ENCODE results near the gene DYRK3. TPM values are rescaled to one million over a fixed set of nuclear protein-coding genes. Genes with fewer than 3 reads are reported as not detected.

The DYRK3 gene
- total RNA-seq, 1 donor from 2014 or later = 22.7 TPM

DNA sequence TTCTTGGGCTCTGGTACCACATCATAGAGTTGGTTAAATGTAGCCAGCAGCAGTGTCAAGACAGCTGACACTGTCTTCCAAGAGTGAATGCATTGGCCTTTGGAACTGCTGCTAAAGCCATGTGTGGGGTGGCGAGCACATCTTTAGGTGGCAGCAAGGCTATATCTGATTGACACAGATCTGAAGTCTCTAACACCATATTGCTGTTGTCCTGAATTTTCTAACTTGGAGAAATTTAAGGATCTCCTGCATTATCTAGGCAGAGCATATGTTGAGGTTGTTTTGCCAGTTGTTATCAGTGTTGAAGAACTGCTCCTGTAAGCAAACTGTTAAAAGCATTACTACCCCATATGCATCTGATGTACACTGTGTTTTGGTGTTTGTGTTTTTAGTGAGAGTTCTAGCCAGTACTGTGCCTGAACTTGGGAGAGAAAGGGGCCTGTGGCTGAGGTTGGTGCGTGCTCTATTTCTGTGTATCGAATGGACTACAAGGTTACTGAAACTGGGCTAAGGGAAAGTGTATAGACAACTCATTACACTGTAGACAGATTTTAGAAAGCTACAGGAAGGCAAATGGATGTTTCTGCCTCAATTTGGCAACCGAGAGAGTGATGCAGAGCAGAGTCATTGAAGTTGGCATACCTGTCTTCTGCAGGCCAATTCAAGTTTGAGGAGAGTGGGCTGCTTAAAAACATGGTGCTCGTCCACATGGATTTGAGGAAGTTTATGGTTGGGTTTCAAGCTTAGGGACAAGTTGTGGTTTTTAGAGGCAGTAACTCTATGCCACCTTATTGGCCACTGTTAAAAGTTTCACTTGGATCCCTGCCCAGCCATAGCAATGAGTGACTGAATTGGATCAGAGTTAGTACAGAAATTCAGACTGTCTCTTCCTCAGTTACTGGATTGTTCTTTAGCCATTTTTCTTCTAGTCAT lies 16.9 kb downstream of the DYRK3 start:
- peaks cover 5% of the 10 kb centered on the region for H3F3A ChIP-seq (ENCODE audit: low read depth)
- H3K9ac ChIP-seq = no peak overlapping the region
- H3K4me3 Mint-ChIP-seq = no peak overlapping the region
- no peak overlapping the region for H3K27ac ChIP-seq
- H3K4me1 ChIP-seq = peaks cover 7% of the 10 kb centered on the region
- H3K9me3 ChIP-seq (ENCODE audit: low read depth) = no peaks in the 10 kb centered on the region
- H3K4me3 ChIP-seq = no peak overlapping the region
- TF ChIP-seq EZH2 (IDR thresholded peaks at IDR 0.05) (no peak), EZH2phosphoT487 (IDR thresholded peaks at IDR 0.05) (no peak)
- TF ChIP-seq, protein P1, sequence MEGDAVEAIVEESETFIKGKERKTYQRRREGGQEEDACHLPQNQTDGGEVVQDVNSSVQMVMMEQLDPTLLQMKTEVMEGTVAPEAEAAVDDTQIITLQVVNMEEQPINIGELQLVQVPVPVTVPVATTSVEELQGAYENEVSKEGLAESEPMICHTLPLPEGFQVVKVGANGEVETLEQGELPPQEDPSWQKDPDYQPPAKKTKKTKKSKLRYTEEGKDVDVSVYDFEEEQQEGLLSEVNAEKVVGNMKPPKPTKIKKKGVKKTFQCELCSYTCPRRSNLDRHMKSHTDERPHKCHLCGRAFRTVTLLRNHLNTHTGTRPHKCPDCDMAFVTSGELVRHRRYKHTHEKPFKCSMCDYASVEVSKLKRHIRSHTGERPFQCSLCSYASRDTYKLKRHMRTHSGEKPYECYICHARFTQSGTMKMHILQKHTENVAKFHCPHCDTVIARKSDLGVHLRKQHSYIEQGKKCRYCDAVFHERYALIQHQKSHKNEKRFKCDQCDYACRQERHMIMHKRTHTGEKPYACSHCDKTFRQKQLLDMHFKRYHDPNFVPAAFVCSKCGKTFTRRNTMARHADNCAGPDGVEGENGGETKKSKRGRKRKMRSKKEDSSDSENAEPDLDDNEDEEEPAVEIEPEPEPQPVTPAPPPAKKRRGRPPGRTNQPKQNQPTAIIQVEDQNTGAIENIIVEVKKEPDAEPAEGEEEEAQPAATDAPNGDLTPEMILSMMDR (IDR thresholded peaks at IDR 0.05) = no peak
- H3K27me3 Mint-ChIP-seq (ENCODE audit: insufficient read depth, low read depth) = no peaks in the 10 kb centered on the region
- H3K36me3 Mint-ChIP-seq = peaks cover 24% of the 10 kb centered on the region
- H2AFZ ChIP-seq (replicated peaks) = no peak overlapping the region
- H3K4me2 ChIP-seq = no peak overlapping the region
- H3K36me3 ChIP-seq = no peaks in the 10 kb centered on the region
- no peaks in the 10 kb centered on the region for H3K79me2 ChIP-seq (ENCODE audit: low read depth)
- no peaks in the 10 kb centered on the region for H3K9me3 Mint-ChIP-seq
- H4K20me1 ChIP-seq (ENCODE audit: low read depth) = no peaks in the 10 kb centered on the region
- H3K27me3 ChIP-seq = peaks cover 6% of the 10 kb centered on the region
- no peaks in the 10 kb centered on the region for H3K4me1 Mint-ChIP-seq
- no peak overlapping the region for H3K27ac Mint-ChIP-seq
- DNase-seq (ENCODE audit: low spot score) = no peak

DNA sequence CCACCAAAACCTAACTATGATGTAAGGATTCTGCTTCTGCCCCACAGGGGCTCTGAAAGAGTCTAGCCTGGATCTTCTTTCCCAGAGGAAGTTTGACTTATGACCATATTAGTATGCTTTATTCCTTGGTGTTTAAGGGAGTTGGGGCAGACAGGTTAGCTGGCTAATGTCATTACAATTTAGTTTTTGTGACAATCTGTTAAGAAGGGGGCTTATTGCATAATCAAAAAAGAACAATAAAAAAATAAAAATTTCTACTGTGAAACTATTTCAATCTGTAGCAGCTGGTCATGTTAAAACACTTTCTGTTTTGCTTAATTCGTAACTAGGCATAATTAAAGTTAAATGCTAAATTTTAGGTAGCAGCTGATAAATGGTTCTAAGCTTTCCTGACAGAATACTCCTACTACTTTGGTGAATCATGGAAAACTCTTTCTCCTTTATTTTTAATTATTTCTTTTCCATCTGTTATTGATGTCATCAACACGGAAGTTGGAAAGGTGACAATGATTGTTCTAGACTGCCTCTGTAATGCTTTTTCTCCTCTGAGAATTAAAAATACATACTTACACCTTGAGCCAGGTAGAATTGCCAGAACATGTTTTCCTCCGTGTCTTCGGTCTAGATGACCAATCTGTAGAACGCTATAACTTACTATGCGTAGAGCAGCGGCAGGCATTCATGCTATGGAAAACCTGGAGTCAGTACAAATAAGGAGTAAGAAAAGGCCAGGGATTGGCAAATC lies 18.6 kb downstream of the DYRK3 start:
- H3K4me3 Mint-ChIP-seq = no peak overlapping the region
- peaks cover 5% of the 10 kb centered on the region for H3F3A ChIP-seq (ENCODE audit: low read depth)
- H2AFZ ChIP-seq (replicated peaks) = no peak overlapping the region
- peaks cover 18% of the 10 kb centered on the region for H3K4me1 ChIP-seq
- no peak overlapping the region for H3K27ac ChIP-seq
- H3K27me3 ChIP-seq = peaks cover 16% of the 10 kb centered on the region
- no peaks in the 10 kb centered on the region for H3K9me3 Mint-ChIP-seq
- H3K9ac ChIP-seq = no peak overlapping the region
- H3K4me1 Mint-ChIP-seq = peaks cover 6% of the 10 kb centered on the region
- no peaks in the 10 kb centered on the region for H3K36me3 ChIP-seq
- no peaks in the 10 kb centered on the region for H3K9me3 ChIP-seq (ENCODE audit: low read depth)
- no peak overlapping the region for H3K4me3 ChIP-seq
- H3K4me2 ChIP-seq = no peak overlapping the region
- H4K20me1 ChIP-seq (ENCODE audit: low read depth) = no peaks in the 10 kb centered on the region
- H3K36me3 Mint-ChIP-seq = peaks cover 16% of the 10 kb centered on the region
- no peak overlapping the region for H3K27ac Mint-ChIP-seq
- DNase-seq (ENCODE audit: low spot score) = no peak
- H3K27me3 Mint-ChIP-seq (ENCODE audit: insufficient read depth, low read depth) = no peaks in the 10 kb centered on the region
- no peaks in the 10 kb centered on the region for H3K79me2 ChIP-seq (ENCODE audit: low read depth)
- TF ChIP-seq EZH2 (IDR thresholded peaks at IDR 0.05) = no peak
- no peak for TF ChIP-seq EZH2phosphoT487 (IDR thresholded peaks at IDR 0.05)
- TF ChIP-seq, protein P1 (IDR thresholded peaks at IDR 0.05) = no peak

DNA sequence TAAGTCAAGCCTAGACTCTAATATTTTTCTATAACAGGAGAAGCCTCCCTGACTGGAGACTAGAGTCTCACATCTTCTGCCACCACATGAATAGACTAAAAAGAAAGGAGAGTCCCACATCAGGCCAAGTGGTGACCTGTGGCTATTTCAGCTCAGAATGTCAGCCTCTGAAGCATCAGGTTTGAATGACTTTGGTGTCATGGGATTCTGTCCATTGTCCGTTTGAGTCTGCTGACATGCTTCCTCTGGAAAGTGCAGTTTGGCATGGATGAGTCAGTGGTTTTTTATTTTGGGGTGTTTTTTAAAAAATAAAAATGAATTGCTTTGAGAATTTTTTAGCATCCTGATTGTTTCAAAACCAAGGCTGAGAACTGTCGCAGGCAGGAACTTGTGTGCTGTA lies 19.5 kb downstream of the DYRK3 start:
- Histone ChIP-seq H3K4me2 (no peak overlapping the region), H3K27me3 (peaks cover 16% of the 10 kb centered on the region), H3K27ac (no peak overlapping the region), H3K9ac (no peak overlapping the region), H3K79me2 (ENCODE audit: low read depth) (no peaks in the 10 kb centered on the region), H3K36me3 (no peaks in the 10 kb centered on the region), H4K20me1 (ENCODE audit: low read depth) (no peaks in the 10 kb centered on the region), H2AFZ (replicated peaks) (no peak overlapping the region), H3F3A (ENCODE audit: low read depth) (peaks cover 5% of the 10 kb centered on the region), H3K4me3 (no peak overlapping the region), H3K4me1 (peaks cover 21% of the 10 kb centered on the region), H3K9me3 (ENCODE audit: low read depth) (no peaks in the 10 kb centered on the region)
- TF ChIP-seq, protein P1 (IDR thresholded peaks at IDR 0.05) = no peak
- TF ChIP-seq EZH2phosphoT487 (IDR thresholded peaks at IDR 0.05) (no peak), EZH2 (IDR thresholded peaks at IDR 0.05) (no peak)
- H3K9me3 Mint-ChIP-seq = no peaks in the 10 kb centered on the region
- peaks cover 6% of the 10 kb centered on the region for H3K4me1 Mint-ChIP-seq
- H3K36me3 Mint-ChIP-seq = peaks cover 16% of the 10 kb centered on the region
- H3K27me3 Mint-ChIP-seq (ENCODE audit: insufficient read depth, low read depth) = peaks cover 2% of the 10 kb centered on the region
- H3K4me3 Mint-ChIP-seq = no peak overlapping the region
- no peak overlapping the region for H3K27ac Mint-ChIP-seq
- DNase-seq (ENCODE audit: low spot score) = no peak
